Activated T-helper 1 cell treated with anti-CD3 and anti-CD28 coated beads, Interleukin-2, amount 50 U/mL, for 16 hours (primary cell): ENCODE measurements around the gene TCF4.

Experiments used
- DNase-seq, 2 donors: peaks; one replicate each; pipeline ENCODE4 v3.0.0-alpha.2; 2020; ENCODE audit warnings: low read depth in 1 of 2, low spot score in 1 of 2

TCF4 gene

DNA sequence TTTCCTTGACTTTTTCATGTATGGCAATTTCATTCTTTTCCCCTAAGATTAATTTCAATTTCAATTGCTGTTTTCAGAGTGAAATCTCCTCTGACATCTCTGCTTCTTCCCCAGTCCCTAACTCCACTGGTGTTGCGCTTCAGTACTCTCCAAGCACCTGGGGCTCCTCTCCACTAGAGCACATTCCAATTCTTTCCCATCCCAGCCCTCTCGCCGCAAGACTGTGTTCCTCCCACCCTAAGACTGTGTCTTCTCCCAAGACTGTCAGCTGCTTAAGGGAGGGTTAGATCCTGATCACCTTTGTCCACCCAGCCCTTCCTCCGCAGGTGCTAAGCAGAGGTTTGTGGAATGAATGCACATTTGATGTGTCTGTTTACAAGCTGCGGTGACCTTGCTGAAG is 373.0 kb downstream of the TCF4 start:
- no peak for DNase-seq

DNA sequence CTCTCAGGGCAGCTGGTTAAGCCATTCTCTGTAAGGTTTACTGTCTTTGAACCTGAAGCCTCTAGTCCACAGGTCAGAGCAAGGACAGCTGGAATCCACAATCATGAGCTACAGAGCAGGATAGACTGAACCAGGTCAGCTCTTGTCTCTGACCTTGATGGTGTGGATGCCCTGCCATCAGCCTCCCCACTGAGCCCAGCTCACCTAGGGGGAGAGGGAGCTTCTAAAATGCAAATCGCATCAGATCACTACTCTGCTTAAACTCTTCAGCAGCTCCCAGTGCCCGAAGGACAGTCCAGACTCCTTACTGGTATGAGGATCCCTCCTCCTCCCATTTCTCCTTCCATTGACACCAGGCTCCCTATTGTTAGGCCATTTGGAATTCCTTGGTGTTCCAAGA is 373.5 kb downstream of the TCF4 start:
- DNase-seq, result no peak

DNA sequence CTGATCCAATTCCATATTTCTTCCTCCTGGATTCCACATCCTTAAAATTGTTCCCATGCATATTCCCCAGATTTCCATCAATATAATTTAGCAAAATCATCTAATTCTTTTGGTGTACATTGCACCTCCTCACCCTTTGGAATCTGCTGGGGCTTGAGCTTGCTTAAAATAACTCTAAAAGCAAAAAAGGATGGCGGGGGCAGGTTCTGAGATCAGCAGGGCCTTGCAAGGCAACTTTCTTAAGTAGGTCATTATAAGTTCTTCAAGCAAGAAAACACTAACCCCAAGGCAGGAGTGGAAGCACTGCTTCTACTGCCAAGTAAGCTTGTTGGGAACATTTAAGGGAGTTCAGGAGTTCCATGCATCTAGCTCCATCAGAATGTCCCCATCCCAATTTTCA is 374.4 kb downstream of the TCF4 start:
- no peak for DNase-seq

DNA sequence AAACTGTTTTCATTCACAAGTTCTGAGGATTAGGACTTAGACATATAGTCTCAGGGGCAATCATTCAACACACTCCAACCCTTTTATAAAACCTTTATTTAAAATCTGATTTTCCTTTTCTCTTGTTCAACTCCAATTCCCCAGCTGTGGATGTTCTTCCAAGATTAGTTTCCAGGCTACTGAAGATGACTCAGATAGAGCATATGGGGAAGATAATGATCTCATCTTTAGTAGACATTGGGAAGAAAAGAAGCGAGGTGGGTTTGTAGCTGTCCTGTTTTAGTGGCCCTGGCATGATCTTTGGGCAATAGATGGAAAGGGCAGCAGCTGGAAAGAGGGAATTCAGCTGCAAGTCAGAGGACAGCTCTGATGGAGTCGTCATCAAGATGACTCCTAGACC is 381.1 kb downstream of the TCF4 start:
- no peak for DNase-seq

DNA sequence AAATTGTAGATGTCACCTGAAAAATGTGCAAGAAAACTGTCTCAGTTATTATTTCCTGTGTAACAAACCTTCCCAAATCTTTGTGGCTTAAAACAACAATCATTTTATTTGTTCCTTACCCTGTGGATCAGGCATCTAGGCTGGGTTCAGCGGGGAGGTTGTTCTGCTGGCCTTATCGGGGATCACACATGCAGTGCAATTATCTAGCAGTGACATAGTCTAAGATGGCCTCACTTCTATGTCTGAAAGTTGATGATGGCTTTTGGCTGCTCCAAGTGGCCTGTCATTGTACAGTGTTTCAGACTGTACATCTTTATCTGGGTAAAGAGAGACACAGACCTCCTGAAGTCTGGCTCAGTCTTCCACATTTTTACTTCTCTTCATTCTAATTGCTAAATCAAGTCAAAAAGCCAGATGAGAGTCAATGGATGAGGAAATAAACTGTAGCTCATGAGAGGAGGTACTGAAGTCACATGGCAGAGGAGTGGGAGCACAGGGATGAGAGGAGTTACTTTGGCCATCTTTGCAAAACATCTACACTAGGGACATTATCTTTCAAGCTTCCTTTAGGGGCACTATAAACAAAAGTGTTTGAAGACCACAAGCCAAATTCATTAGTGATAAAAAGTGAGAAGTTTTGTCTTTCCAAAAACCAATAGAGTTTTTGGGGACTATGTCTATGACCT is 385.6 kb downstream of the TCF4 start:
- no peak for DNase-seq

DNA sequence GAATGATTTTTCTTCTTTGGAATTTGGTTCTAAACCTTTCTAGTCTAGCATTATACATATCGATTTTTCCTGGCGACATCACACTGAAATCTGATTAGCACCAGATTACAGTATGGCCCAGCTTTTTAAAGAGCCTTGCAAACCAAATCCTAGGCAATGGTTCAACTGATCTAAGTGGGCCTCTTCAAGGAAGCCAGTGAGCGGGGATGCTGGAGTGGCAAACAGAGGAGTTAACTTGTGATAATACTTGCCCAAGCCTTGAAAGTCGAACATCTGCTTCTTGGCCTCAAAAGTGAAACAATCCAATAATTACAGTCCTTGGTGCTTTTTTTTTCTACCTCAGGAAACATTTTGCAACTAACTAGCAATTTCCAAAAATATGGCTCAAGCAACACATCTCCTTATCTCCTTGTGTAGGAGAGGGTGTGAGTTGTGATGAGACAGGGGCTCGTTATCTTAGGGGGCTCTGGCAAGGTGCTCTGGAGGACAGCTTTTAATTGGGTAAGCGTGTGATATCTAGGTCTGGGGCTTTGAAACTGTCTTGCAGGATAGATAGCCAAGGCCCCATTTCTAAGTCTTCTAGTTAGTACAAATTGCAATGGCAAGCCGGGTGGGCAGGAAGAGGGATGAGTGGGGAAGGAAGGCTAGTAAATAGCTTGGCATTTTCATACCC is 388.6 kb downstream of the TCF4 start:
- DNase-seq, result no peak

DNA sequence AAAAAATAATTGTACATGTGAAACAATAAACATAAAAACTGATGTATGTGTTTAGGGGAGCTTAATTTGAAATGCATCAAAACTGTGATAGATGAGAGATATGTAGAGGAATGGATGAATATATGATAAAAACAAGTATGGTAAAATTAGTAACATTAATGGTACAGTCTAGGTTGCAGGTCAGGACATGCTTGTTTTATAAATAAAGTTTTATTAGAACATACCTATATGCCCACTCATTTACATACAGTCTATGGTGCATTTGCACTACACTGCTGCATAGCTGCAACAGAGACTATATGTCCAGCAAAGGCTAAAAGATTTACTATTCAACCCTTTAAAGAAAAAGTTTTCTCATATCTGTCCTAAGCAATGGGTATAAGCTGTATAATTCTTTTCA is 392.1 kb downstream of the TCF4 start:
- no peak for DNase-seq

DNA sequence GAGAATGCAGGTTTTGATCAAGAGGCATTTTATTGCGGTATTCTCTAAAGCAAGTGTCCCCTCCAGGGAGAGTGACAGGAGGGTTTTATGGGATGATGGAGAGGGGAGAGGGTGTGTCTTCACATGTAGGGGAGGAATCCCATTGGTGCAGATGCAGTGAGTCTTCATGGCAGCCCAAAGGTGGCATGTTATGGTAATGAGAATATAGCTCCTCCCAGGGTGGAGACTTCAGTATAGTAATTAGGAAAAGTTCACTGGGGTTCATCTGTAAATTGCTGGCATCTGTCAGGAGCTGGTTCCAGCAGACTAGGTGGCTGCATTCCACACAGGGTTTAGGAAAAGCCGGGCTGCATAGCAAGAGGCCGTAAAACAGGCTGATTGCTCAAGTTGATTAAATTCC is 398.0 kb downstream of the TCF4 start:
- DNase-seq, result no peak

DNA sequence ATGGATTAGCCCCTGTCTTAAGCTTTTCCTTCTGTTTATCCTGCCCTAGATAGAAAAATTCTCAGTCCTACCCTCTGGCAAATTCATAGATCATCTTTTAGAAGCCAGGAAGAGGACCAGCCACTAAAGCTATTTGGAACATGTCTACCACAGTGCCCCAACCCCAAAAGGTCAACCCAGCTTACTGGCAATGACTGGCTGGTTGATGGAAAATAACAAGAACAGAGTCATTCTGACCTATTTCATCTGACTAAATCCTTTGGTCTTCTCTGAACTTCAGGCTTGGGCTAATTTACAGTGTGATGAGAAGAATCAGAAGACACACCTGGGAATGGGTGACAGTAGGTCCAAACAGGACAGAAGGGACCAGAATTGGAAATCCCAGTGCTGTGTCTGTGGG is 401.4 kb downstream of the TCF4 start:
- DNase-seq, result no peak

DNA sequence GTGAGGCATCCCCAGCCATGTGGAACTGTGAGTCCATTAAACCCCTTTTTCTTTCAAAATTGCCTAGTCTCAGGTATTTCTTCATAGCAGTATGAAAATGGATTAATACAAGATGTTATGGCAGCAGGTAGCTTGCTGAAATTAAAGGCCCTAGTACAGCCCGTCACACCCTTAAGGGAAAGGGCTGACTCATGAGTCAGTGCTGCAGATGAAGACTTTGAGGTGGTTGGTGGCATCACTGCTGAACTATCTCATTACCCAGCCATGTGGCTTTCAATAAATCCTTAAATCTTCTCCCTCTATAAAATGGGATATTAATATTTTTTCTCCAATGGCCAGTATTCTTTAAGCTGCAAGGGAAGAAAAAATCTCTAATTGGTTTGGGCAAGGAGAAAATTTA is 402.6 kb downstream of the TCF4 start:
- no peak for DNase-seq

DNA sequence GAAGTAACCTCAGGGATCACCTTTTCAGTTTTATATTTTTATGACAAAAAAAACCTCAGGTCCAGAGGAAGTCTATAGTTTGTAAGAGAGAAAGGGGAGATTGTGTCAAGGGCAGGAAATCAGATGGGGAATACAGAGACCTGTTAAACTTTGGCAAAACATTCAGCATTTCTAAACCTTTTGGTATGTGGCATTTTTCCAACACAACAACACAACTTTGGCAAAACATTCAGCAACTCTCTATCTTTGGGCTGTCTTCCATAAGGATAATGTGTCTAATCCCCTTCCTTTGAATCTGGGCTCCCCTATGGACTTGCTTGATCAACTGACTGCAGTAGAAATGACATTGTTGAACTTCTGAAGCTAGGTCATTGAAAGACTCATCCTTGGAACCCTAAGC is 408.2 kb downstream of the TCF4 start:
- DNase-seq, result no peak

DNA sequence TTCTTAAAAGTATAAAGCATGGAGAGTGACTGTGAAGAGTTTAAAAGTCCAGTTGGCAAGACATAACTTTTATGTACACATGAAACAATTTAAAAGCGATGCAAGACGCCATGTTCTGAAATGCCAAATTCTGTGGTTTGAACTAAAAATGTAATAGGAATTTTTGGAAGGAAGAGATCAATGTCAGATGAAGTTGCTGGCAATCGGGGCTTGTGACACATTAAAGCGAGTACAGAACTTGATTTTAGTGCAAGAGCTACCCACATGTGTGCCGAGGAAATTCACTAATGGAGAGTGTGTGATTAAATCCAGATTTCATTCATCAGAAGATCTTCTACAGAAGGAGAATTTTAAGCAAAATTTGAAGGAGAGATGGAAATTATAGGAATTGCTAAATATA is 408.6 kb downstream of the TCF4 start:
- no peak for DNase-seq

DNA sequence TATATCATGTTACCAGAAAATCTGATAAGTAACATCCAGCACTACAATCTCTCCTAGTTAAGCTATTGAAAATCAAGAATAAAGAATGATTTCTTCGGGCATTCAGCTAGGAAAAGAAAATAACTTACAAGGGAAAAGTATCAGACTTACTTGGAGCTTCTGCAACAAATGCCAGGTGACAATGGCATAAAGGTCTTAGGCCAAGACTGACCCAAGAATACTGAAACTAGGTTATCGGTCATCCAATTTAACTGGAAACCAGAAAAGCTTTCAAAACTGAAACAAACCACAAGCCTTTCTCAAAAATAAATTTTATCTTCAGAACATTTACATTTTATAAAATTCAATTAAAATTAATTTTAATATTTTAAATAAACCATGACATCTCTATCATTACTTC is 414.7 kb downstream of the TCF4 start:
- no peak for DNase-seq
